ENCODE data around the gene KRTAP19-8. TPM values are rescaled to one million over a fixed set of nuclear protein-coding genes. Genes with fewer than 3 reads are reported as not detected.

KRTAP19-8 gene
- polyA plus RNA-seq, 2 of the 4 experiments (the other 2 are of a cell fraction) = not detected

DNA sequence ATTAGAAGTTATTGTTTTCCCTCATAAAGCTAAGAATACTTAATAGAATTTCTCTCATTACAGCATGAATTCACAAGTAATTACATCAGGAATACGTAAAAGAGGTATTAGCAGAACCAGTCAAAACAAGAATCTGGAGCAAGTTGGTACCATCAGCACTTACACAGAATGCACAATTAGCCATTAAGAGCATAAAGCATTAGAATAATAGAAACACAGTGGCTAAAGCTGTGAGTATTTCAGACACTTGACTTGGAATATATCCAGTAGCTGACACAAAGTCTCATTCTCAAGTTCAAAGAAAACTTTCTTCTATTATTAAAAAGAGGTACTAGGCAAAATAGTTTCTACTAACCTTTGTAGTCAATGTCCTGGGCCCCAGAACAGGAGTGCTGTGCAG is 49.6 kb downstream of the KRTAP19-8 start:
- ATAC-seq = no peak
- no peak overlapping the region for H3K27ac ChIP-seq
- no peak overlapping the region for H3K4me3 ChIP-seq
- DNase-seq (ENCODE audit: low read depth in 1 of 2, low spot score in 1 of 2) = no peak
- WGBS (ENCODE audit: missing lambda C conversion rate) = 4% methylated on average over 1 of the region's 1 CpG
- ChIA-PET POLR2A (no interaction called here), CTCF (no interaction called here)
- H3K9me3 ChIP-seq = no peaks in the 10 kb centered on the region
- H3K4me1 ChIP-seq = no peaks in the 10 kb centered on the region
- no peak overlapping the region for H3K4me2 ChIP-seq
- no peak for FAIRE-seq
- TF ChIP-seq, protein P1, sequence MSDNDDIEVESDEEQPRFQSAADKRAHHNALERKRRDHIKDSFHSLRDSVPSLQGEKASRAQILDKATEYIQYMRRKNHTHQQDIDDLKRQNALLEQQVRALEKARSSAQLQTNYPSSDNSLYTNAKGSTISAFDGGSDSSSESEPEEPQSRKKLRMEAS (IDR thresholded peaks at IDR 0.05) = no peak
- TF ChIP-seq, protein P2, sequence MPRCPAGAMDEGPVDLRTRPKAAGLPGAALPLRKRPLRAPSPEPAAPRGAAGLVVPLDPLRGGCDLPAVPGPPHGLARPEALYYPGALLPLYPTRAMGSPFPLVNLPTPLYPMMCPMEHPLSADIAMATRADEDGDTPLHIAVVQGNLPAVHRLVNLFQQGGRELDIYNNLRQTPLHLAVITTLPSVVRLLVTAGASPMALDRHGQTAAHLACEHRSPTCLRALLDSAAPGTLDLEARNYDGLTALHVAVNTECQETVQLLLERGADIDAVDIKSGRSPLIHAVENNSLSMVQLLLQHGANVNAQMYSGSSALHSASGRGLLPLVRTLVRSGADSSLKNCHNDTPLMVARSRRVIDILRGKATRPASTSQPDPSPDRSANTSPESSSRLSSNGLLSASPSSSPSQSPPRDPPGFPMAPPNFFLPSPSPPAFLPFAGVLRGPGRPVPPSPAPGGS (IDR thresholded peaks at IDR 0.05) = no peak
- TF ChIP-seq ZNF302 (CRISPR knock-in tag; IDR thresholded peaks at IDR 0.05) (no peak), RFX5 (IDR thresholded peaks at IDR 0.05) (no peak), TP53 (CRISPR knock-in tag; IDR thresholded peaks at IDR 0.05) (no peak), JUN (IDR thresholded peaks at IDR 0.05) (no peak), SREBF2 (IDR thresholded peaks at IDR 0.05) (no peak), FOSL2 (IDR thresholded peaks at IDR 0.05) (no peak), FOSL2 (CRISPR knock-in tag; IDR thresholded peaks at IDR 0.05) (no peak), CBX2 (IDR thresholded peaks at IDR 0.05; ENCODE audit: borderline replicate concordance, low read depth) (no peak), HOXB13 (CRISPR knock-in tag; IDR thresholded peaks at IDR 0.05; ENCODE audit: low read depth) (no peak), FOXS1 (CRISPR knock-in tag; IDR thresholded peaks at IDR 0.05) (no peak), HOXB5 (CRISPR knock-in tag; IDR thresholded peaks at IDR 0.05) (no peak), HEYL (CRISPR knock-in tag; IDR thresholded peaks at IDR 0.05) (no peak), MAFK (IDR thresholded peaks at IDR 0.05; ENCODE audit: partially characterized antibody) (no peak)
- TF ChIP-seq, protein P3, sequence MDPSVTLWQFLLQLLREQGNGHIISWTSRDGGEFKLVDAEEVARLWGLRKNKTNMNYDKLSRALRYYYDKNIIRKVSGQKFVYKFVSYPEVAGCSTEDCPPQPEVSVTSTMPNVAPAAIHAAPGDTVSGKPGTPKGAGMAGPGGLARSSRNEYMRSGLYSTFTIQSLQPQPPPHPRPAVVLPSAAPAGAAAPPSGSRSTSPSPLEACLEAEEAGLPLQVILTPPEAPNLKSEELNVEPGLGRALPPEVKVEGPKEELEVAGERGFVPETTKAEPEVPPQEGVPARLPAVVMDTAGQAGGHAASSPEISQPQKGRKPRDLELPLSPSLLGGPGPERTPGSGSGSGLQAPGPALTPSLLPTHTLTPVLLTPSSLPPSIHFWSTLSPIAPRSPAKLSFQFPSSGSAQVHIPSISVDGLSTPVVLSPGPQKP (IDR thresholded peaks at IDR 0.05; ENCODE audit: low read depth, low read length) = no peak

Other genes with a start within 250 kb of the KRTAP19-8 start
- not detected in 2 replicates for gene KRTAP8-1, start 225.2 kb downstream of the KRTAP19-8 start, polyA plus RNA-seq (2011; rRNA removed)
- not detected in 3 replicates for gene KRTAP8-1, start 225.2 kb downstream of the KRTAP19-8 start, polyA plus RNA-seq (2017; fragmentation: RNase III; extraction: RNeasy Plus Mini Kit Qiagen cat#74134 plus additional on column Dnase treatment)
- gene KRTAP7-1, start 208.7 kb downstream of the KRTAP19-8 start, polyA plus RNA-seq (2011; rRNA removed) = not detected in 2 replicates
- not detected in 3 replicates for gene KRTAP7-1, start 208.7 kb downstream of the KRTAP19-8 start, polyA plus RNA-seq (2017; fragmentation: RNase III; extraction: RNeasy Plus Mini Kit Qiagen cat#74134 plus additional on column Dnase treatment)
- not detected in 2 replicates for gene KRTAP11-1, start 156.9 kb downstream of the KRTAP19-8 start, polyA plus RNA-seq (2011; rRNA removed)
- gene KRTAP11-1, start 156.9 kb downstream of the KRTAP19-8 start, polyA plus RNA-seq (2017; fragmentation: RNase III; extraction: RNeasy Plus Mini Kit Qiagen cat#74134 plus additional on column Dnase treatment) = not detected in 3 replicates